HUES6 (cell line): ENCODE results near the gene EIF3L.

Experiments
- H3K27ac ChIP-seq: 2 replicates; pipeline ENCODE4 v1.7.0; 2013; ENCODE audit warnings: low read depth, mild to moderate bottlenecking, low read length, inconsistent platforms
- H3K27me3 ChIP-seq: 2 replicates; pipeline ENCODE4 v1.6.1; 2013; ENCODE audit warnings: low read length; ENCODE audit not compliant: control insufficient read depth, insufficient read depth
- H3K36me3 ChIP-seq: 2 replicates; pipeline ENCODE4 v1.6.1; 2013; ENCODE audit warnings: low read length; ENCODE audit not compliant: control insufficient read depth, insufficient read depth
- H3K4me1 ChIP-seq: 2 replicates; pipeline ENCODE4 v1.6.1; 2013; ENCODE audit warnings: low read length; ENCODE audit not compliant: control insufficient read depth, insufficient read depth
- H3K4me3 ChIP-seq: 2 replicates; pipeline ENCODE4 v1.5.1; 2013; ENCODE audit warnings: low read depth, low read length
- H3K9ac ChIP-seq: one replicate; pipeline ENCODE4 v1.6.1; 2013; ENCODE audit warnings: mild to moderate bottlenecking, low read length
- H3K9me3 ChIP-seq: 2 replicates; pipeline ENCODE4 v1.6.1; 2013; ENCODE audit warnings: low read depth, low read length; ENCODE audit not compliant: control insufficient read depth, insufficient read depth

EIF3L gene

GRCh38 chr22:37909766-37910165 is 60.5 kb downstream of the EIF3L start:
- no peak overlapping the region for H3K27ac ChIP-seq
- H3K36me3 ChIP-seq: peaks cover 19% of the 10 kb centered on the region
- no peak overlapping the region for H3K4me3 ChIP-seq
- H3K9me3 ChIP-seq: no peaks in the 10 kb centered on the region
- H3K9ac ChIP-seq: no peak overlapping the region
- H3K27me3 ChIP-seq: no peaks in the 10 kb centered on the region
- H3K4me1 ChIP-seq: peaks cover 50% of the 10 kb centered on the region

- Histone ChIP-seq H3K27ac (peak overlapping the region; percentile 74; the same call in 1 of the 2 replicates), H3K36me3 (peaks cover 31% of the 10 kb centered on the region), H3K4me3 (no peak overlapping the region), H3K9ac (peak overlapping the region; percentile 57), H3K27me3 (no peaks in the 10 kb centered on the region), H3K4me1 (peaks cover 40% of the 10 kb centered on the region), H3K9me3 (no peaks in the 10 kb centered on the region)
These were observed 61.9 kb downstream of the EIF3L start for GRCh38 chr22:37910890-37911672.

- H3K4me1 ChIP-seq: peaks cover 40% of the 10 kb centered on the region
- no peaks in the 10 kb centered on the region for H3K9me3 ChIP-seq
- H3K36me3 ChIP-seq: peaks cover 37% of the 10 kb centered on the region
- H3K4me3 ChIP-seq: no peak overlapping the region
- H3K27ac ChIP-seq: peak overlapping the region; percentile 29; the same call in 1 of the 2 replicates
- H3K27me3 ChIP-seq: no peaks in the 10 kb centered on the region
- no peak overlapping the region for H3K9ac ChIP-seq
These were observed 62.5 kb downstream of the EIF3L start for GRCh38 chr22:37911697-37912096.

GRCh38 chr22:37912171-37912570 is 63.0 kb downstream of the EIF3L start:
- H3K4me3 ChIP-seq: no peak overlapping the region
- H3K27ac ChIP-seq: 0 out of 2 replicates have a peak overlapping the region, but pooled peaks have one; percentile 29
- H3K9me3 ChIP-seq: no peaks in the 10 kb centered on the region
- H3K27me3 ChIP-seq: no peaks in the 10 kb centered on the region
- H3K36me3 ChIP-seq: peaks cover 42% of the 10 kb centered on the region
- peaks cover 35% of the 10 kb centered on the region for H3K4me1 ChIP-seq
- no peak overlapping the region for H3K9ac ChIP-seq

- Histone ChIP-seq H3K4me1 (peaks cover 29% of the 10 kb centered on the region), H3K36me3 (peaks cover 53% of the 10 kb centered on the region), H3K4me3 (no peak overlapping the region), H3K27ac (0 out of 2 replicates have a peak overlapping the region, but pooled peaks have one; percentile 23), H3K9ac (no peak overlapping the region), H3K27me3 (no peaks in the 10 kb centered on the region), H3K9me3 (no peaks in the 10 kb centered on the region)
These were observed 64.1 kb downstream of the EIF3L start for GRCh38 chr22:37913233-37913721.

- Histone ChIP-seq H3K36me3 (peaks cover 73% of the 10 kb centered on the region), H3K9me3 (no peaks in the 10 kb centered on the region), H3K4me3 (no peak overlapping the region), H3K4me1 (peaks cover 11% of the 10 kb centered on the region), H3K27ac (no peak overlapping the region), H3K27me3 (no peaks in the 10 kb centered on the region), H3K9ac (no peak overlapping the region)
These were observed 67.1 kb downstream of the EIF3L start for GRCh38 chr22:37916311-37916710.

GRCh38 chr22:37917874-37918548 is 68.8 kb downstream of the EIF3L start:
- H3K27me3 ChIP-seq: no peaks in the 10 kb centered on the region
- no peaks in the 10 kb centered on the region for H3K4me1 ChIP-seq
- H3K9ac ChIP-seq: no peak overlapping the region
- H3K27ac ChIP-seq: no peak overlapping the region
- H3K36me3 ChIP-seq: peaks cover 69% of the 10 kb centered on the region
- no peak overlapping the region for H3K4me3 ChIP-seq
- no peaks in the 10 kb centered on the region for H3K9me3 ChIP-seq

GRCh38 chr22:37918580-37919270 is 69.5 kb downstream of the EIF3L start:
- Histone ChIP-seq H3K9me3 (no peaks in the 10 kb centered on the region), H3K9ac (no peak overlapping the region), H3K4me3 (no peak overlapping the region), H3K4me1 (no peaks in the 10 kb centered on the region), H3K27me3 (no peaks in the 10 kb centered on the region), H3K27ac (no peak overlapping the region), H3K36me3 (peaks cover 68% of the 10 kb centered on the region)

GRCh38 chr22:37920126-37920525 is 70.9 kb downstream of the EIF3L start:
- Histone ChIP-seq H3K9ac (no peak overlapping the region), H3K36me3 (peaks cover 78% of the 10 kb centered on the region), H3K4me3 (no peak overlapping the region), H3K27me3 (no peaks in the 10 kb centered on the region), H3K27ac (no peak overlapping the region), H3K4me1 (no peaks in the 10 kb centered on the region), H3K9me3 (no peaks in the 10 kb centered on the region)

- no peaks in the 10 kb centered on the region for H3K27me3 ChIP-seq
- no peak overlapping the region for H3K9ac ChIP-seq
- no peaks in the 10 kb centered on the region for H3K4me1 ChIP-seq
- peaks cover 78% of the 10 kb centered on the region for H3K36me3 ChIP-seq
- no peaks in the 10 kb centered on the region for H3K9me3 ChIP-seq
- H3K4me3 ChIP-seq: no peak overlapping the region
- no peak overlapping the region for H3K27ac ChIP-seq
These were observed 73.0 kb downstream of the EIF3L start for GRCh38 chr22:37922191-37922590.

- no peaks in the 10 kb centered on the region for H3K4me1 ChIP-seq
- no peaks in the 10 kb centered on the region for H3K27me3 ChIP-seq
- H3K9me3 ChIP-seq: no peaks in the 10 kb centered on the region
- no peak overlapping the region for H3K27ac ChIP-seq
- H3K4me3 ChIP-seq: no peak overlapping the region
- peaks cover 74% of the 10 kb centered on the region for H3K36me3 ChIP-seq
- H3K9ac ChIP-seq: no peak overlapping the region
These were observed 74.7 kb downstream of the EIF3L start for GRCh38 chr22:37923927-37924326.
